ENCODE data around the gene ZFP57.

ZFP57 gene

DNA sequence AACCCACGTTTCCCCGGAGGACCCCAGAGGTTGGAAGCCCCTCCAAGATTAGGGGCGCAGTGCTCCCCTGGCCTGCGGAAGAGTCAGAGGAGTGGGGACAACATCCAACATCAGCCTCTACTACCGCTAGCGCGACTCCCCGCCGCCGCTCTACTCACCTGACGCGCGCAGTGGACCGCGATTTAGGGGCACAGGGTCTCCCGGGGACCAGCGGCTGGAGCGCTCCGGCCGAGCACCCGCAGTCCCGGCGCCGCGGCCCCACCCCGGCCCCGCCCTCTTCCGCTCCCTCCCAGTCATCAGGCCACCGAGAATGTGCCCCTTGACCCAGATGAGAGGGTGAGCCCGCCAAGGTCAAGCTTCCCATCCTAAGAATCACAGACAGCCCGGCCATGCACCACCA, at the start of gene ZFP57:
TSS of gene ZFP57 (minus strand) at position 249 of the 400 bp plus-strand sequence. CDS start 4,149 bp downstream, outside the sequence.
- FAIRE-seq = no peak

DNA sequence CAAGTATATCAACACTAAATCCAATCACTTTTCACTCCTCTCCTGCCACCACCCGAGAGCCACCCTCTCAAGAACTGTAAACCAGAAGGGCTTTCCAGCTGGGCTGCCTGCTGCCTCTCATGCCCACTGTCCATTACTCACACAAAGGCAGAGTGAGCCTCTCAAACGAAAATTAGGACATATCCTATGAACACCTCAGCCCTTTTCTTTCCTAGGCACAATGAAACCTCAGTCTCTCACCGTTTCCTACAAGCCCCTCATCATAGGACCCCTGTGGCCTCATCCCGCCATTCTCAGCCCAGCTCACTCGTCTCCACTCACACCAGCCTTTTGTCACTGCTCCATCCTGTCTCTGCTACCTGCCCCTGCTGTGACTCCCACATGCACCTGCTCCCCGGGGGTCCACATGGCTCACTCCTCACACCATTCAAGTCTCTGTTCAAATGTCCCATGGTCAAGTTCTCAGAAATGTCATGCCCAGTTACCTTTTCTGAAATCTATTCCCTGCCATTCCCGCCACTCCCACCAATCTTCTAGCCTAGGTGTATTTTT, 49.7 kb upstream of the ZFP57 start:
- FAIRE-seq = no peak

DNA sequence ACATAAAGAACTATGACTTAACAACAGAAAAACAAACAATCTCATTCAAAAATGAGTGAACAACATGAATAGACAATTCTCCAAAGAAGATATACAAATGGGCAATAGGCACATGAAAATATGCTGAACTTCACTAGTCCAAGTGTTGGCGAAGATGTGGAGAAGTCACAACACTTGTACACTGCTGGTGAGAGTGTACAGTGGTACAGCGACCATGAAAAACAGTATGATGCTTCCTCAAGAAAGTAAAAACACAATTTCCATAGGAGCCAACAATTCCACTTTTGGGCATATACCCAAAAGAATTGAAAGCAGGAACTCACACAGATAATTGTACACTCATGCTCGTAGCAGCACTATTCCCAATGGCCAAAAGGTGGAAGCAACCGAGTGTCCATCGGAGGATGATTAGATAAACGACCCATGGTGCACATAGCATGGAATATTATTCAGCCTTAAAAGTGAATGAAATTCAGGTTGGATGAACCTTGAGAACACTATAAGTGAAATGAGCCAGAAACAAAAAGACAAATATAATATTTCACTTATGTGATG, 48.9 kb upstream of the ZFP57 start:
- no peak for FAIRE-seq

DNA sequence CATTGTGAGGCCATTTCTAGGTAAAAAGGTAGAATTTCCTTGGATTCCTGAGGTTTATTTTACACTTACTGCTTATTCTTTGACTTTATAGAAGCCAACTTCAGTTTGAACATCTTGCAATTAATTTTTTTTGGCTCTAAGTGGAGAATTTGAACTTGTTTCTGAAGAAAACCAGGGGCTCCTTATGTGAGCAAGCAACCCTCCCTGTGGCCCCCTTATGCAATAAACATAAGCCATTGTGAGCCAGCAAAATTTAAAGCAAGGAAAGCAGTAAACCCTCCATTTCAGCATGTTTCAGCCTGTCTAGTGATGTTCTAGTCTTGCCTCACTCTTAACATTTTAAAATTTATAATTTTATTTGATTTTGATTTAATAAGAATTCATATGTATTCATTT, 47.9 kb upstream of the ZFP57 start:
- no peak for FAIRE-seq

DNA sequence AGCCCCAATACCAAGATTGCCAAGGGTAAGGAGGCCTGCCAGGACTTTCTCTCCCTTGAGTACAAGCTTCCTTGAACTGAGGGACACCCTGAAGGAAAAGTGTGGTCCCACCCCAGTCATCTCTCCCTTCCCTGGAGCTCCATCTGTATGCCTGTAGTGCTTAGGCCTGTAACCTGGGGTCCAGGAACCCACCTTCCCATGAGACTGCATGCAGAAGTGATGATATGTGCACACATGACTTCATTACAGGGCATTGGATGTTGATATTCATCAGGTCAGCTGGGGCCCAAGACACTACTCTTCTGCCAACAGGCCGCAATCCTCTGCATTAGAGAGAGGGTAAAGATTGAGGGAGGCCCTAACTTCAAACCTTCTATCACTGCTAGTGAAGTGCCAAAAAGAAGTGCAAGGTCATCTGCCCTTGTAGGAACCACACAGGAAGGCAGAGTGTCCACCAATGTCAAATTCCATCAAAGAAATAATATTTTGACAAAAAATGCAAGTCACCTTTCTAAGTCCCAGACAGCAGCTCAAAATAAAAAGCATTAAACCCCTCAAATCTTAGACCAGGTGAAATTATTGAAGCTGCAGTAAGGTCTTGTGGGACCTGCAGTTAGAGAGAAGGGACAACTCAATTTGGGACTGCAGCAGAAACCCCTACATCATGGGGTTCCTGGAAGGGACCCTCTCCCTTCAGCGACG, 47.4 kb upstream of the ZFP57 start:
- FAIRE-seq = no peak

DNA sequence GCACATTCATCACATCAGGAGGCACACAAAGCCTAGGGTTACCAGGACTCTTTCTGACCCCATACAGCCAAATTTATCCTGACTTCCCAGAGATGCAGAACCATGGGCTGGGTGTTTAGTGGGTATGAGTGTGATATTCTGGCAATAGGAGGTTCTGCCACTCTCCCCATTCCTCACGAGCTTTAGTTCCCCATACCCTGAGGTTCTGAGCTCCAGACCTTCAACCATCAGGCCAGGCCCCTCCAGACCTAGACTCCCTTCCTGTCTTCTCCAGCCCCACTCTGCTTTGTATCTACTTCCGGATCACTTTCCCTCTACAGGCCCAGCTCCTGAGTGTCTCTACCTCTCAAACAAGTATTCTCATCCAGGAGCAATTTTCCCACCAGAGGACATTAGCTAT, 46.7 kb upstream of the ZFP57 start:
- FAIRE-seq = no peak

DNA sequence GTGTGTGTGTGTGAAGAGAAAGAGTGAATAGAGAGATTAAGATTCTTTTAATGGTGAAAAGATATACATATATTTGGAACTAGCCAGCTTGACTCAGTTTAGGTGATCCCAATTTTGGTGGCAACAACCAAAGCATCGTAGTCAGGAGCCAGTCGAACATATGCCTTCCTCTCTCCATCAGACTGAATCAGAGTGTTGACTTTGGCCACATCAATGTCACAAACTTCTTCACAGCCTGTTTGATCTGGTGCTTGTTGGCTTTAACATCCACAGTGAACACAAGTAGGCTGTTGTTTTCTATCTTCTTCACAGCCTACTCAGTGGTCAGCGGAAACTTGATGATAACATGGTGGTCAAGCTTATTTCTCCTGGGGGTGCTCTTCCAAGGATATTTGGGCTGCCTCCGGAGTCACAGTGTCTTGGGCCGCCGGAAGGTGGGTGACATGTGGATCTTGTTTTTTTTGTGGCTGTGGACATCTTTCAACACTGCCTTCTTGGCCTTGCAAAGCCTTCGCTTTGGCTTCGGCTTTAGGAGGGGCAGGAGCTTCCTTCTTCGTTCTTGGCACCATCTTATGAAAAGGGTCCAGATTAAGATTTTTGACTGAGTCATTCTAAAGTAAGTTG, 45.7 kb upstream of the ZFP57 start:
- no peak for FAIRE-seq

DNA sequence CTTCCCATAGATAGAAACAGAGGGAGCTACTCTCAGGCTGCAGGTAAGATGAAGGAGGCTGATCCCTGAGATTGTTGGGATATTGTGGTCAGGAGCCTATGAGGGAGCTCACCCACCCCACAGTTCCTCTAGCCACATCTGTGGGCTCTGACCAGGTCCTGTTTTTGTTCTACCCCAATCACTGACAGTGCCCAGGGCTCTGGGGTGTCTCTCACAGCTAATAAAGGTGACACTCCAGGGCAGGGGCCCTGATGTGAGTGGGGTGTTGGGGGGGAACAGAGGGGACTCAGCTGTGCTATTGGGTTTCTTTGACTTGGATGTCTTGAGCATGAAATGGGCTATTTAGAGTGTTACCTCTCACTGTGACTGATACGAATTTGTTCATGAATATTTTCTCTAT, 45.0 kb upstream of the ZFP57 start:
- no peak for FAIRE-seq

DNA sequence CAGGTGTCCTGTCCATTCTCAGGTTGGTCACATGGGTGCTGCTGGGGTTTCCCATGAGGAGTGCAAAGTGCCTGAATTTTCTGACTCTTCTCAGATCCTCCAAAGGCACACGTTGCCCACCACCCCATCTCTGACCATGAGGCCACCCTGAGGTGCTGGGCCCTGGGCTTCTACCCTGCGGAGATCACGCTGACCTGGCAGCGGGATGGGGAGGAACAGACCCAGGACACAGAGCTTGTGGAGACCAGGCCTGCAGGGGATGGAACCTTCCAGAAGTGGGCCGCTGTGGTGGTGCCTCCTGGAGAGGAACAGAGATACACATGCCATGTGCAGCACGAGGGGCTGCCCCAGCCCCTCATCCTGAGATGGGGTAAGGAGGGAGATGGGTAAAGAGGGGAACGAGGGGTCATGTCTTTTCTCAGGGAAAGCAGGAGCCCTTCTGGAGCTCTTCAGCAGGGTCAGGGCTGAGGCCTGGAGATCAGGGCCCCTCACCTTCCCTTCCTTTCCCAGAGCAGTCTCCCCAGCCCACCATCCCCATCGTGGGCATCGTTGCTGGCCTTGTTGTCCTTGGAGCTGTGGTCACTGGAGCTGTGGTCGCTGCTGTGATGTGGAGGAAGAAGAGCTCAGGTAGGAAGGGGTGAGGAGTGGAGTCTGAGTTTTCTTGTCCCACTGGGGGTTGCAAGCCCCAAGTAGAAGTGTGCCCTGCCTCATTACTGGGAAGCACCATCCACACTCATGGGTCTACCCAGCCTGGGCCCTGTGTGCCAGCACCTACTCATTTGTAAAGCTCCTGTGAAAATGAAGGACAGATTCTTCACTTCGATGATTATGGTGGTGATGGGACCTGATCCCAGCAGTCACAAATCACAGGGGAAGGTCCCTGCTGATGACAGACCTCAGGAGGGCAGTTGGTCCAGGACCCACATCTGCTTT, 44.3 kb upstream of the ZFP57 start:
- FAIRE-seq = no peak

DNA sequence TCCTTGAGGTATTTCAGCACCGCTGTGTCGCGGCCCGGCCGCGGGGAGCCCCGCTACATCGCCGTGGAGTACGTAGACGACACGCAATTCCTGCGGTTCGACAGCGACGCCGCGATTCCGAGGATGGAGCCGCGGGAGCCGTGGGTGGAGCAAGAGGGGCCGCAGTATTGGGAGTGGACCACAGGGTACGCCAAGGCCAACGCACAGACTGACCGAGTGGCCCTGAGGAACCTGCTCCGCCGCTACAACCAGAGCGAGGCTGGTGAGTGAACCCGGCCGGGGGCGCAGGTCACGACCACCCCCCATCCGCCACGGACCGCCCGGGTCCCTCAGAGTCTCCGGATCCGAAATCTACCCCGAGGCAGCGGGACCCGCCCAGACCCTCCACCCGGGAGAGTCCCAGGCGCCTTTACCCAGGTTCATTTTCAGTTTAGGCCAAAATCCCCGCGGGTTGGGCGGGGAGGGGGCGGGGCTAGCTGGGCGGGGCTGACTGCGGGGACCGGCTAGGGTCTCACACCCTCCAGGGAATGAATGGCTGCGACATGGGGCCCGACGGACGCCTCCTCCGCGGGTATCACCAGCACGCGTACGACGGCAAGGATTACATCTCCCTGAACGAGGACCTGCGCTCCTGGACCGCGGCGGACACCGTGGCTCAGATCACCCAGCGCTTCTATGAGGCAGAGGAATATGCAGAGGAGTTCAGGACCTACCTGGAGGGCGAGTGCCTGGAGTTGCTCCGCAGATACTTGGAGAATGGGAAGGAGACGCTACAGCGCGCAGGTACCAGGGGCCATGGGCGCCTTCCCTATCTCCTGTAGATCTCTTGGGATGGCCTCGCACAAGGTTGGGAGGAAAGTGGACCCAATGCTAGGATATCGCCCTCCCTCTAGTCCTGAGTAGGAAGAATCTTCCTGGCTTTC, 43.0 kb upstream of the ZFP57 start:
- FAIRE-seq = no peak

DNA sequence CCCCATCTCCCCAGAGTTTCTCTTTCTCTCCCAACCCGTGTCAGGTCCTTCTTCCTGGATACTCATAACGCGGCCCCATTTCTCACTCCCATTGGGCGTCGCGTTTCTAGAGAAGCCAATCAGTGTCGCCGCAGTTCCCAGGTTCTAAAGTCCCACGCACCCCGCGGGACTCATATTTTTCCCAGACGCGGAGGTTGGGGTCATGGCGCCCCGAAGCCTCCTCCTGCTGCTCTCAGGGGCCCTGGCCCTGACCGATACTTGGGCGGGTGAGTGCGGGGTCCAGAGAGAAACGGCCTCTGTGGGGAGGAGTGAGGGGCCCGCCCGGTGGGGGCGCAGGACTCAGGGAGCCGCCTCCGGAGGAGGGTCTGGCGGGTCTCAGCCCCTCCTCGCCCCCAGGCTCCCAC, 42.3 kb upstream of the ZFP57 start, which contains the start of gene HLA-F:
TSS of gene HLA-F (plus strand) at position 173 of the 404 bp plus-strand sequence. CDS start at position 203, 30 bp downstream.
- peak; percentile 91 for FAIRE-seq

DNA sequence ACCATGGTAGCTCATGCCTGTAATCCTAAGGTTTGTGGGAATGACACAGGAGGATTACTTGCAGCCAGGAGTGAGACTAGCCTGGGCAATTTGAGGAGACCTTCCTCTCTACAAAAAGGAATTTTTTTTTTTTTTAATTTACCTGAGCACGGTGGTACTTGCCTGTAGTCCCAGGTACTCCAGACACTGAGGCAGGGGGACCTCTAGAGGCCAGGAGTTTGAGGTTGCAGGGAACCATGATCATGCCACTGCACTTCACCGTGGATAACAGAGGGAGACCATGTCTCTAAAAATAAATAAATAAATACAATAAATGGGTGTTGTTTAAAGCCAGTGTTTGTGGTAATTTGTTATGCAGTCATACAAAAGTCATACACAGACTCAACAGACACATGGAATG, 39.9 kb upstream of the ZFP57 start:
- FAIRE-seq = no peak

DNA sequence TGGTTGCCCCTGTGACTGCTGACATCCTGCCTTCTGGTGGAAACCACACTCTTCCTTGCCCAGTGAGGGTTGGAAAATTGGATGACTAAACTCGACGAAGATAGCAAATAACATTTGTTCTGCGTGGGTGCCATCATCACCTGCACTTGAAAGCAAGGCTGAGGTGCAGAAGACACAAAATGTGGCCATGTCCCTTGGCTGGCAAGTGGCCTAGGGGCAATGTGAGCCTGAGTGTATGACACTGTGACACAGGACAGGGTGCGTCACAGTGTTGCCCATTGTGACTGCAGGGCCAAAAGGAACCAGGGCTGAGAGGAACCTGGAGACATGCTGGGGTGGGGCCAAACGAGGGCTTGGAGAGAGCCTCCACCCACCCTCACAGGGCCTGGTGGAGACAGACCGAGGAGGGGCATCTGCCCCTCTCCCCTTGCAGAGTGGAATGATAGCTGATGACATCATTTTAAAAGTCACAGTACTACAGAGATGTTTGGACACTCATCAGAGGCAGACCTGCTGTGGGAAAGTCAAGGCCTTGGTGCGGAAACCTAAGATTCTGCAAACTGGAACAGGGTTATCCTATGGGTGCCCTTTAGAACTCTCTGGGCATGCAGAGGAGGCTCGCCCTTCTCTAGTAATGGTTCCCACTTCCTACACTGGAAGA, 29.5 kb upstream of the ZFP57 start:
- no peak for FAIRE-seq

DNA sequence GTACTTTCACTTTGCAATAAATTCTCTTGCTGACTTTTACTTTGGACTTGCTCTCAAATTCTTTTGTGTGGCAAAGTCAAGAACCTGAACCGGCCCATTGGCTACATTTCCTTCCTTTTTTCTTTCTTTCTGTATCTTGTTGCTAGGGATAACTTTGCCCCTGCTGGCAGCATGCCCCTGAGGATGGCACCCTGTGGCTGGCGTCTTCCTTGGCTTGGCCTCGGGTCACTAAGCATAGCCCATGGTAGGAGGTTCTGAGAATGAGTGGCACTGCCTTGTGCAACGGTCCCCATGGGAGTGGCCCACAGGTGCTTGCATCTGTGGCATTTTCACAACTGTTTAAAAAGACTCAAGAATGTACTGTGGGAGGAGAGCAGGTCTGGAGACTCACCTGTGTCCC, 28.2 kb upstream of the ZFP57 start:
- no peak for FAIRE-seq

DNA sequence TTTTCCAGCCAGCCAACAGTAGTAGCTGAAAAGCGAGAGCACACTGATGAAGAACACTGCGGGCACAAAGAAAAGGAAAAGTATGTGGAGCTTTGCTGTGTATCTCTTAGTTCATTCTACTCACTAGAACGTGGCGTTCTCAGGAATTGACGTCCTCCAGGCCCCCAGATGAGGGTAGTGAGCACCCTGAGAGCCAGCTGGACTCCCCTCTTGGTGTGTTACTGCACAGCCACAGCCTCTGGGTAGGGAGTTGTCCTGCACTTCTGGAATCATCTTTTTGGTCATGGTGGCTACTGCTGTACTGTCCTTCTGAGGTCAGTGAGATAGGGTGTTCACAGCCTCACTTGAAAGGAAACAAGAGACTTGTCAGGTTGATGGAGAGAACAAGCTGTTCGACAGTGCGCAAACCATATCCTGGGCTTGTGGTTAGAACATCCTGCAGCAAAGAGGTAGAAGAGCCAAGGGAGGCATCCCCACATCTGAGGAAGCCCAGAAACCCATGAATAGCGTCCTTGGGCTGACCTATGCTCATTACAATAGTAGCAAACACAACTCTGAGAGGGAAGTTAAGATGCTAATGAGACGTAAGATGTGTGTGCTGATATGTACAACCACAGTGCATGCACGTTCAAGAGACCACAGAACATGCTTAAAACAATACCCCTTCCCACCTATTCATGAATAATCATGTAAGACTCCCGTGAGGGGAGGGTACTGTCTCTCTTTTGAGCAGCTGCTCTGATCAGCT, 27.7 kb upstream of the ZFP57 start:
- no peak for FAIRE-seq

DNA sequence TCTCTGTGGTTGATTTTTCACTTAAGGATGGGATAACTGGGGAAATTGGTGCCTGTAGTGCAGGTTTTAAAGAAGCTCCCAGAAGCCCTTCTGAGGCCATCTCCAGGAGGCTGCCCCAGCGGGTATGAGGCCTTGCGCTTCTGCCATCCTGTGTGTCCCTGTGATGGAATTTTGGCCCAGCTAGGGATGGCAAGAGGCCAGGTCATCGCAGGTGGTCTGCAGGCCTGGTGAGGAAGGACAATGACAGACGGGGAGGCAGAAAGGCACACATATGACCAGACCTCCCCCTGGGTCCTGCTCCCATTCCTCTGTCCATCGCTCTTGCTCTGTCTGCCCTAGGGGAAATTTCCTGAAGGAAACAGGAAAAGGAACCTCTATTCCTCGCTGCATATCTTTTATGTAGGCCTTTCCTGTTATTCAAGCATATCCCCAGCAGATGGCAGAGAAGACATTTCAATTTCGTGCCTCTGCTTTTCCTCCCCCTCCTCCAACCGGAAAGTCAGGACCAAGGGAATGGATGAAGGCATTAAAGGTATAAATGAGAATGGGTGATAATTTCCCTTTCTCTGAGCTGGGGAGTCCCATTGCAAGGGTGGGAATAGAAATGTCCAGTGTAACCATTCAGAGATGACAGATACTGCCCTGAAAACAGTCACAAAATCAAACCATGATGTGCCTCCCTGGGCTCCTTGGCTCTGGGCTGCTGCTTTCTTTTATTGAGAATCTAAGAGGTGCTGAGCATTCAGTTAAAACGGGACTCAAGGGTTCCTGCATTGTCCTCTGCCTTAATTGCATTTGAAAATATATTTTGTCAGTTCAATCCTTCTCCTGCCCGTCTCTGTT, 24.7 kb upstream of the ZFP57 start:
- no peak for FAIRE-seq

DNA sequence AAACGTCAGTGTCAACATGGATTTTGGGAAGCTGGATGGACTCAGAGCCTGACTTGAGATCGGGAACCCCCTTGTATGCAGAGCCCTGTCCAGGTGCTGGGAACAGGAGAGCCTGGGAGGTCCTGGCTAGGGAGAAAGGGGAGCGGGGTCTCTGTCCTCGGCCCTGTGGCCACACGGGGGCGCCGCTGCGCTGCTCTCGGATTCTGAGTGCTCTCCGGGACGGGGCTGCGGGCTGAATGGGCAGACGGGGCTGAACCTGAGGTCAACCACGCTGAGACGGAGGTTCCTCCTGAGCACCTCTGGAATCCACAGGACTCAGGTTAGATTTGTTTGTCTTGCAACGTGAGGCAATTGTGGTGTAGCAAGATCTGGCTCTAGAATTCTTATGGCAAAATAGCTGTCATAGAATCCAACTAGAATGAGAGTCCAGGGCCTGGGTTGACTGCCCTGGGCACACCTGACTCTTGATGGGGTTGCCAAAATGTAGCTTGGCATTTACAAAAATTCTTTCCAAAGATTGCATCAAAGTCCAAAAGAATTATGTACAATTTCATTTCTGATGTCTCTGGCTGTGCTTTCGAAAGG, 21.7 kb upstream of the ZFP57 start:
- FAIRE-seq = no peak

DNA sequence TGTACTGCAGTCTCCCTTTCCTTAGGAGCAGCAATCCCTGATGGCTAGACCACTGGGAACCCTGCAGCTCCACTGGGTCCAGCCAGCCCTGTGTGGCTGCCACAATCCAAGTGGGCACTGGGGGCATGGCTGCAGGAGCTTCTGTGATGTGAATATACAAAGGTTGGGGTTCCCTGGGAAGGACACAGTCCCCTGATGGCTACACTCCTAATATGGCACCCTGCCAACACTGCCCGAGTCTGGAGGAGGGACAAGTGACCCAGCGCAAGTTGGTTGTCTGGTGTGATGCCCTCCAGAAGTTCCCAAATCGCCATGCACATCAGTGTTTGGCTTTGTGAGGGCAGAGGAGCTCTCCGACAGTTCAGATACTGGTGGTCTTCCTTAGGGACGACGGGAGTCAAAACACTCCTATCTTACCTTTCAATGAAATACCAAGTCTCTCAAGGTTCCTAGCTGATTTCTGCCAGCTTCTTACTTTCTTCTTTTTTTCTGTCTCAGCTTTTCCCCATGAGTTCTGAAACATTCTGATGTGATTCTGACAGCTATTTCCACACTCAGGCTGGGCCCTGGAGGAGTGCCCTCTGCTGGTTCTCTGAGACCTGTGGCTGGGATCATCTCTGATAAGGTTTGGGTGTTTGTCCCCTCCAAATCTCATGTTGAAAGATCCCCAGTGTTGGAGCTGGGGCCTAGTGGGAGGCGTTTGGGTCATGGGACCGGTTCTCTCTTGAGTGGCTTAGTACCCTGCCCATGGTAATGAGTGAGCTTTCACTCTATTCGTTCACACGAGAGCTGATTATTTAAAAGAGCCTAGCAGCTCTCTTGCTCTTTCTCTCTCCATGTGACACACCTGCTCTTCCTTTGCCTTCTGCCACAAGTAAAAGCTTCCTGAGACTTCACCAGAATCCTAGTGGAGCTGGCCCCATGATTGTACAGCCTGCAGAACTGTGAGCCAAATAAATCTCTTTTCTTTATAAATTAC, 15.5 kb upstream of the ZFP57 start:
- no peak for FAIRE-seq

Data from endometrium (tissue), 2 donors.